SH-SY5Y (cell line): ENCODE measurements around the gene AFF2.

Source experiments
- GATA2 ChIP-seq: IDR thresholded peaks from 2 replicates; pipeline ENCODE4 v1.6.1; 2011; ENCODE audit warnings: mild to moderate bottlenecking, low read depth, low read length
- GATA3 ChIP-seq: IDR thresholded peaks from 2 replicates; pipeline ENCODE4 v1.6.1; 2011; ENCODE audit warnings: low read depth, mild to moderate bottlenecking, low read length, moderate library complexity

DNA sequence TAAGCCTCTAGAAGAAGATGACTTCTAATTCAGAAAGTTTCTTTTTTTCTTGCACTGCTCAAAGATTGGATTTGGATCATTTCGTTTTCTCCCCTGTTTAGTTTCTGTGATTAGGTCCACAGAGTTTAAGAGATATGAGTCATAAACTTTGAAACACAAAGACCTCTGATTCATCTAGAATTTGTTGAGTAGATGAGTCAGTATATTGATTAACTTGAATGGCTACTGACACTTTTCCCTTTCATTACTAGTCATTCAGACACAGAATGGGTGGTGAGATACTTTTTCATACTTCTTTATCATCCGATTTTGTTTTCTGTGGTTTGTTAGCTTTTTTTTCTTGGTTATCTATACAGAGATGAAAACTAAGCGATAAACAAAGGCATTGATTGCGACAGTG lies 34.1 kb upstream of the AFF2 start:
- TF ChIP-seq GATA2 = no peak
- TF ChIP-seq GATA3 = no peak
